Astrocyte of the cerebellum (primary cell): Measurements from ENCODE around the gene TBCE.

Source experiments
- DNase-seq: peaks from one replicate; pipeline ENCODE4 v3.0.0-alpha.2; 2011; ENCODE audit warnings: low read depth
- H3K4me3 ChIP-seq: 2 replicates; pipeline ENCODE4 v1.5.1; 2011; ENCODE audit warnings: mild to moderate bottlenecking, low read depth, low read length, moderate library complexity
- CTCF ChIP-seq: IDR thresholded peaks from 2 replicates; pipeline ENCODE4 v1.5.1; 2012; ENCODE audit warnings: low read length, low read depth, moderate library complexity, mild to moderate bottlenecking; ENCODE audit errors: missing control alignments
- in situ Hi-C: cut with HindIII; loops from 2 replicates; pipeline ENCODE4 v1.10.0; 2017; ENCODE audit warnings: low sequenced_read_pairs

Gene TBCE

GRCh38 chr1:235427447-235427846, 60.2 kb downstream of the TBCE start:
- in situ Hi-C loops = no loop called here
- no peak for TF ChIP-seq CTCF
- no peak overlapping the region for H3K4me3 ChIP-seq
- no peak for DNase-seq

GRCh38 chr1:235429143-235429542, 61.9 kb downstream of the TBCE start:
- no peak for TF ChIP-seq CTCF
- in situ Hi-C loops = no loop called here
- no peak overlapping the region for H3K4me3 ChIP-seq
- no peak for DNase-seq

GRCh38 chr1:235430991-235431390, 63.8 kb downstream of the TBCE start:
- no peak overlapping the region for H3K4me3 ChIP-seq
- in situ Hi-C loops = no loop called here
- no peak for DNase-seq
- TF ChIP-seq CTCF = no peak

GRCh38 chr1:235434001-235434400, 66.8 kb downstream of the TBCE start:
- TF ChIP-seq CTCF = peak; percentile 13
- H3K4me3 ChIP-seq = no peak overlapping the region
- in situ Hi-C loops = no loop called here
- DNase-seq = no peak

GRCh38 chr1:235441159-235441685, 74.0 kb downstream of the TBCE start:
- in situ Hi-C loops = no loop called here
- no peak for DNase-seq
- no peak for TF ChIP-seq CTCF
- no peak overlapping the region for H3K4me3 ChIP-seq

GRCh38 chr1:235442788-235443429, 75.7 kb downstream of the TBCE start:
- peak; percentile 44 for DNase-seq
- in situ Hi-C loops = no loop called here
- no peak overlapping the region for H3K4me3 ChIP-seq
- no peak for TF ChIP-seq CTCF
